HG03342 (cell line): ENCODE data around the gene BTBD2.
"Not testable (repeated sequence)": the region's sequence is repeated elsewhere in the genome, so short reads cannot be mapped to it uniquely, and the experiment has no call there.

Experiments
- ATAC-seq: cut with Tn5 transposase; IDR thresholded peaks from one replicate; pipeline ENCODE4 v1.9.1; 2021; ENCODE audit warnings: mild to moderate bottlenecking, moderate library complexity; ENCODE audit not compliant: unreplicated experiment

Gene BTBD2

GRCh38 chr19:2016041-2016807 lies 710 bp upstream of the BTBD2 start:
- no peak for ATAC-seq

- ATAC-seq = no peak
Observed at GRCh38 chr19:2014731-2015607, 545 bp downstream of the BTBD2 start.

GRCh38 chr19:2014131-2014571 lies 1.4 kb downstream of the BTBD2 start:
- ATAC-seq = no peak

GRCh38 chr19:2013683-2013961 lies 1.9 kb downstream of the BTBD2 start:
- ATAC-seq = no peak

GRCh38 chr19:2012941-2013682 lies 2.4 kb downstream of the BTBD2 start:
- no peak for ATAC-seq

GRCh38 chr19:2011169-2011568 lies 4.3 kb downstream of the BTBD2 start:
- no peak for ATAC-seq

GRCh38 chr19:2010135-2010668 lies 5.3 kb downstream of the BTBD2 start:
- ATAC-seq = no peak

- no peak for ATAC-seq
Observed at GRCh38 chr19:2003874-2004273, 11.6 kb downstream of the BTBD2 start.

GRCh38 chr19:1999856-2000515 lies 15.5 kb downstream of the BTBD2 start:
- ATAC-seq = no peak

GRCh38 chr19:1998712-1999708 lies 16.5 kb downstream of the BTBD2 start:
- ATAC-seq = no peak

- no peak for ATAC-seq
Observed at GRCh38 chr19:1997353-1998233, 17.9 kb downstream of the BTBD2 start.

- ATAC-seq = no peak
Observed at GRCh38 chr19:1992759-1993260, 22.7 kb downstream of the BTBD2 start.

- ATAC-seq = no peak
Observed at GRCh38 chr19:1991018-1991913, 24.2 kb downstream of the BTBD2 start.

GRCh38 chr19:1990230-1991017 lies 25.1 kb downstream of the BTBD2 start:
- ATAC-seq = no peak

- no peak for ATAC-seq
Observed at GRCh38 chr19:1989513-1990229, 25.8 kb downstream of the BTBD2 start.

GRCh38 chr19:1988464-1988863 lies 27.1 kb downstream of the BTBD2 start:
- ATAC-seq = not testable (repeated sequence)
